Hepatocyte (in vitro differentiated cells): ENCODE measurements around the gene PRSS50. TPM values are rescaled to one million over a fixed set of nuclear protein-coding genes. Genes with fewer than 3 reads are reported as not detected.

Experiments
- DNase-seq: peaks from one replicate; pipeline ENCODE4 v3.0.0-alpha.2; 2016; ENCODE audit warnings: low spot score
- H2AFZ ChIP-seq: fragments of 200-600 bp; sonication (generic); 2 replicates; pipeline ENCODE4 v1.6.0; 2016; ENCODE audit warnings: antibody characterized with exemption, mild to moderate bottlenecking
- H3K27ac ChIP-seq: fragments of 200-600 bp; sonication (generic); 2 replicates; pipeline ENCODE4 v1.5.1; 2016; ENCODE audit warnings: mild to moderate bottlenecking
- H3K27me3 ChIP-seq: fragments of 200-600 bp; sonication (generic); 2 replicates; pipeline ENCODE4 v1.6.1; 2016
- H3K36me3 ChIP-seq: fragments of 200-600 bp; sonication (generic); replicated peaks from 2 replicates; pipeline ENCODE4 v1.5.1; 2016; ENCODE audit warnings: low read depth; ENCODE audit not compliant: insufficient read depth
- H3K4me1 ChIP-seq: fragments of 200-600 bp; sonication (generic); 2 replicates; pipeline ENCODE4 v1.5.1; 2016; ENCODE audit warnings: mild to moderate bottlenecking, moderate library complexity; ENCODE audit not compliant: insufficient read depth
- H3K4me2 ChIP-seq: fragments of 200-600 bp; sonication (generic); 2 replicates; pipeline ENCODE4 v1.6.0; 2016
- H3K4me3 ChIP-seq: fragments of 200-600 bp; sonication (generic); 2 replicates; pipeline ENCODE4 v1.5.1; 2016; ENCODE audit warnings: mild to moderate bottlenecking
- H3K79me2 ChIP-seq: fragments of 200-600 bp; sonication (generic); 2 replicates; pipeline ENCODE4 v1.6.0; 2017; ENCODE audit warnings: mild to moderate bottlenecking
- H3K9me2 ChIP-seq: fragments of 200-600 bp; sonication (generic); replicated peaks from 2 replicates; pipeline ENCODE4 v1.6.0; 2017; ENCODE audit warnings: mild to moderate bottlenecking; ENCODE audit not compliant: insufficient read depth
- H3K9me3 ChIP-seq: fragments of 200-600 bp; sonication (generic); 2 replicates; pipeline ENCODE4 v1.5.1; 2016; ENCODE audit warnings: low read depth, mild to moderate bottlenecking
- H4K20me1 ChIP-seq: fragments of 200-600 bp; sonication (generic); 2 replicates; pipeline ENCODE4 v1.6.0; 2016; ENCODE audit warnings: mild to moderate bottlenecking; ENCODE audit not compliant: insufficient read depth, poor library complexity, severe bottlenecking
- CTCF ChIP-seq: fragments of 200-600 bp; sonication (generic); IDR thresholded peaks from 2 replicates; pipeline ENCODE4 v1.5.1; 2016; ENCODE audit warnings: antibody characterized with exemption, mild to moderate bottlenecking; ENCODE audit not compliant: poor library complexity
- EZH2 ChIP-seq: fragments of 200-600 bp; sonication (generic); IDR thresholded peaks from 2 replicates; pipeline ENCODE4 v1.6.1; 2016; ENCODE audit warnings: antibody characterized with exemption, mild to moderate bottlenecking, borderline replicate concordance
- EZH2phosphoT487 ChIP-seq: fragments of 200-600 bp; sonication (generic); IDR thresholded peaks from one replicate; pipeline ENCODE4 v1.6.1; 2018; ENCODE audit warnings: antibody characterized with exemption, mild to moderate bottlenecking, low read depth, moderate library complexity; ENCODE audit not compliant: unreplicated experiment, severe bottlenecking
- WGBS: methylation state at CpG from one replicate; pipeline ENCODE4 v1.1.6; 2016; ENCODE audit warnings: low lambda C conversion rate; ENCODE audit errors: missing lambda C conversion rate; 5-methylcytosine and 5-hydroxymethylcytosine counted together
- polyA plus RNA-seq: library from polyadenylated mRNA; unstranded; fragments of >200 nt; fragmentation: Nextera tagmentation; extraction: Ambion mirVana; gene quantifications from 2 replicates; pipeline ENCODE4 v1.2.1, GENCODE V29; 2016
- total RNA-seq: library from RNA; depleted of rRNA; stranded (reverse); fragments of >200 nt; gene quantifications from 2 replicates; pipeline ENCODE4 v1.2.3, GENCODE V29; 2014

PRSS50 gene
- total and polyA plus RNA-seq, 2 experiments from 2014 or later, result 0.33 to 1.4 TPM

- Histone ChIP-seq H3K79me2 (no peaks in the 10 kb centered on the region), H3K4me2 (no peak overlapping the region), H3K27ac (no peak overlapping the region), H2AFZ (no peak overlapping the region), H3K9me3 (no peaks in the 10 kb centered on the region), H3K36me3 (no peaks in the 10 kb centered on the region), H3K27me3 (no peaks in the 10 kb centered on the region), H3K4me3 (no peak overlapping the region), H4K20me1 (no peaks in the 10 kb centered on the region), H3K4me1 (no peaks in the 10 kb centered on the region), H3K9me2 (no peaks in the 10 kb centered on the region)
- TF ChIP-seq EZH2, result no peak
- TF ChIP-seq EZH2phosphoT487, result no peak
- TF ChIP-seq CTCF, result no peak
- DNase-seq, result no peak
- 84% methylated on average over 15 of the region's 16 CpGs for WGBS
Measured at GRCh38 chr3:46676601-46677410, 40.9 kb downstream of the PRSS50 start.

GRCh38 chr3:46675843-46676567, 41.7 kb downstream of the PRSS50 start:
- no peak overlapping the region for H3K4me2 ChIP-seq
- no peak overlapping the region for H3K4me3 ChIP-seq
- no peaks in the 10 kb centered on the region for H3K4me1 ChIP-seq
- no peaks in the 10 kb centered on the region for H3K79me2 ChIP-seq
- no peaks in the 10 kb centered on the region for H3K9me3 ChIP-seq
- WGBS, result 93% methylated on average over 9 of the region's 9 CpGs
- no peaks in the 10 kb centered on the region for H3K36me3 ChIP-seq
- no peak overlapping the region for H3K27ac ChIP-seq
- no peak for TF ChIP-seq EZH2phosphoT487
- no peak for TF ChIP-seq EZH2
- no peak for TF ChIP-seq CTCF
- no peak for DNase-seq
- H3K9me2 ChIP-seq, result no peaks in the 10 kb centered on the region
- no peaks in the 10 kb centered on the region for H4K20me1 ChIP-seq
- no peak overlapping the region for H2AFZ ChIP-seq
- H3K27me3 ChIP-seq, result no peaks in the 10 kb centered on the region

GRCh38 chr3:46675426-46675825, 42.2 kb downstream of the PRSS50 start:
- Histone ChIP-seq H3K9me3 (no peaks in the 10 kb centered on the region), H2AFZ (no peak overlapping the region), H3K4me2 (no peak overlapping the region), H3K4me3 (no peak overlapping the region), H3K36me3 (no peaks in the 10 kb centered on the region), H3K79me2 (no peaks in the 10 kb centered on the region), H4K20me1 (no peaks in the 10 kb centered on the region), H3K27ac (no peak overlapping the region), H3K9me2 (no peaks in the 10 kb centered on the region), H3K27me3 (no peaks in the 10 kb centered on the region), H3K4me1 (no peaks in the 10 kb centered on the region)
- DNase-seq, result no peak
- WGBS, result 87% methylated on average over 6 of the region's 6 CpGs
- TF ChIP-seq EZH2, result no peak
- TF ChIP-seq EZH2phosphoT487, result no peak
- no peak for TF ChIP-seq CTCF
